Activated CD4-positive, alpha-beta T cell treated with anti-CD3 and anti-CD28 coated beads for 4 hours (primary cell): ENCODE results near the gene MAG.
A peak's percentile ranks its signal among the peaks of the same experiment; 100 is the strongest.
"Not testable (repeated sequence)": the region's sequence is repeated elsewhere in the genome, so short reads cannot be mapped to it uniquely, and the experiment has no call there.

ENCODE experiments used
- DNase-seq, 2 donors: peaks; one replicate each; pipeline ENCODE4 v3.0.0-alpha.2; 2020

The MAG gene

GRCh38 chr19:35284153-35285094 is 7.5 kb upstream of the MAG start:
- no peak for DNase-seq

- DNase-seq = no peak
These were observed 6.9 kb upstream of the MAG start for GRCh38 chr19:35285095-35285449.

DNA sequence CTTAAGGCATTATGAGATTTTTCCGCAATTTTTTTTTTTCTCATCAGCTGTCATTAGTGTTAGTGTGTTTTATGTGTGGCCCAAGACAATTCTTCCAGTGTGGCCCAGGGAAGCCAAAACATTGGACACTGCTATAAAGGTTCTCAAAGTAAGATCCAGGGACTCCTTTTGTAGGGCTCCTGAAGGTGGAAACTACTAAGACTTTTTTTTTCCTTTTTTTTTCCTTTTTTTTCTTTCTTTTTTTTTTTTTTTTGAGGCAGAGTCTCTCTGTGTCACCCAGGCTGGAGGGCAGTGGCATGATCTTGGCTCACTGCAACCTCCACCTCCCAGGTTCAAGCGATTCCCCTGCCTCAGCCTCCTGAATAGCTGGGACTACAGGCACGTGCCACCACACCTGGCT is 6.5 kb upstream of the MAG start:
- not testable (repeated sequence) for DNase-seq

GRCh38 chr19:35286101-35286500 is 5.9 kb upstream of the MAG start:
- DNase-seq = not testable (repeated sequence)

GRCh38 chr19:35287713-35288112 is 4.2 kb upstream of the MAG start:
- DNase-seq = no peak

GRCh38 chr19:35288331-35288730 is 3.6 kb upstream of the MAG start:
- no peak for DNase-seq

- DNase-seq = no peak
These were observed 3.1 kb upstream of the MAG start for GRCh38 chr19:35288906-35289305.

GRCh38 chr19:35290381-35291127 is 1.4 kb upstream of the MAG start:
- DNase-seq = no peak

GRCh38 chr19:35291259-35291658 is 702 bp upstream of the MAG start:
- DNase-seq = no peak

DNA sequence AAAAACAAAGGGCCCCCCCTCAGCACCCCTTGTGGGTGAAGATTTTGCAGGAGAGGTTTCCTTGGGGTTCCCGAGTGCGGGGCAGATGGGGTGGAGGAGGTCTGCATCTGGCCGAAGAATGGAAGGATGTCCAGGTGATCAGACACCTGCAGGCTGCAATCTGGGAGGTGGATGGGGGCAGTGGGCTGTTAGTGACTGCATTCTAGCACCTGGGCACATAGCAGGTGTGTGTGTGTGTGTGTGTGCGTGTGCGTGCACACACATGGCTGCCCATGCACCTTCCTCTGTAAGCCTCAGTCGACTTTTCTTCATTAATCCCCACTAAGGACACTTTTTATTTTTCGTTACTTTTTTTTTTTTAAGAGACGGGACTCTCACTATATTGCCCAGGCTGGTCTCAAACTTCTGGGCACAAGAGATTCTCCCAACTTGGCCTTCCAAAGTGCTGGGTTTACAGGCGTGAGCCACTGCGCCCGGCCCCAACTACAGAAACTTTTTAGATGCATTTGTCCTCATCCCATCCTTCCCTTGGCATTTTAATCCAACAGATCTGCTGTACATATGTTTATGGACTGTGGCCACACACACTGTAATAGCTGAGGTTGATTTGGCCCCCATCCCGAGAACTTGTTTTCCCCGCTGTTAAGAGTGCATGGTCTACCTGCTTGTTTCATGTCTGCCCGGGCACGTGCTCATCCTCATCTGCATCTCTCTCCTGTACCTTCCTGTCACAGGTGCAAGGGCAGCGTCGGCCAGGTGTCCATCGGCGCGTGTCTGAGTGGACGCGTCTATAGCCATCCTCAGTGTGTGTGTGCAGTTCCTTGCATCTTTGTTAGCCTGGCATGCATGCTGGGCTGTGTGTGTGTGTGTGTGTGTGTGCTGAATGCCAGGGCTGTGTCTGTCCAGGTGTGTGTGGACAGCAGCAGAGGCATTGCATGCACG is 731 bp downstream of the MAG start:
- DNase-seq = no peak

- DNase-seq = no peak
These were observed 1.4 kb downstream of the MAG start for GRCh38 chr19:35293363-35293739.

- no peak for DNase-seq
These were observed 1.8 kb downstream of the MAG start for GRCh38 chr19:35293808-35294207.

DNA sequence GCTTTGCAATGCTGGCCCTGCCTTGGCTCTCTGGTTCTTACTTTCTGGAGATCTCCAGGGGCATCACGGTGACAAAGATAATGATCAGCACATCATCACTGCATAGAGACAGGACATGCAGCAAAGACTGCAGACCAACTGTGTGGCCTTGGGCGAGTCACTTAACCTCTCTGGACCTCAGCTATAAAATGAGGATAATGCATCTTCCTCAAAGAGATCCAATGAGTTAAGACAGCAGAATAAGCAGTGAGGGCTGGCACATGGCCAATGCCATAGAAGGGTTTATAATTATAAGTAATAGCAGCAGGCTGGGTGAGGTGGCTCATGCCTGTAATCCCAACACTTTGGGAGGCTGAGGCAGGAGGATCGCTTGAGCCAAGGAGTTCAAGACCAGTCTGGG is 2.4 kb downstream of the MAG start:
- no peak for DNase-seq

DNA sequence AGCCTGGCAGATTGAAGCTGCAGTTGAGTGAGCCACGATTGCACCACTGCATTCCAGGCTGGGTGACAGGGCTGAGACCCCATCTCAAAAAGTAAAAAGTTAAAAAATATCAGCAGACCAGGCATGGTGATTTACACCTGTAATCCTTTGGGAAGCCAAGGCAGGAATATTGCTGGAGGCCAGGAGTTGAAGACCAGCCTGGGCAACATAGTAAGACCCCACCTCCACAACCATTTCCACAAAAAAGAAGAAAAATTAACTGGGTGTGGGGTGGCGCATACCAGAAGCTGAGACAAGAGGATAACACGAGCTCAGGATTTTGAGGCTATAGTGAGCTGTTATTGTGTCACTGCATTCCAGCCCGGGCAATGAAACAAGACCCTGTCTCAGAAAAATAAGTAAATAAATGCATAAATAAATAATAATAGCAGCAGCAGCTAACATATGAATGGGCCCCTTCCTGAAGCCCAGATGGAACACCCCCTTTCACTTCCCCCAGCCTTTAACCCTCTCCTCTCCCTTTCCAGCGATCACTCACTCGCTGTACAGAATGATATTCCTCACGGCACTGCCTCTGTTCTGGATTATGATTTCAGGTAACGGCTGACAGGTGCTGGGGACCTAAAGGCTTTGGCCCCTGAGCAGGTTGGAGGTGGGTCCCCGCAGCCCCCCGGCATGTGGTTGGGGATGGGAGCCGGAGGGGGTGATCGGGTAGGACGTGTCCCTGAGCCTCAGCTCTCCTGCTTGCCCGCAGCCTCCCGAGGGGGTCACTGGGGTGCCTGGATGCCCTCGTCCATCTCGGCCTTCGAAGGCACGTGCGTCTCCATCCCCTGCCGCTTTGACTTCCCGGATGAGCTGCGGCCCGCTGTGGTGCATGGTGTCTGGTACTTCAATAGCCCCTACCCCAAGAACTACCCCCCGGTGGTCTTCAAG is 3.2 kb downstream of the MAG start:
- no peak for DNase-seq

DNA sequence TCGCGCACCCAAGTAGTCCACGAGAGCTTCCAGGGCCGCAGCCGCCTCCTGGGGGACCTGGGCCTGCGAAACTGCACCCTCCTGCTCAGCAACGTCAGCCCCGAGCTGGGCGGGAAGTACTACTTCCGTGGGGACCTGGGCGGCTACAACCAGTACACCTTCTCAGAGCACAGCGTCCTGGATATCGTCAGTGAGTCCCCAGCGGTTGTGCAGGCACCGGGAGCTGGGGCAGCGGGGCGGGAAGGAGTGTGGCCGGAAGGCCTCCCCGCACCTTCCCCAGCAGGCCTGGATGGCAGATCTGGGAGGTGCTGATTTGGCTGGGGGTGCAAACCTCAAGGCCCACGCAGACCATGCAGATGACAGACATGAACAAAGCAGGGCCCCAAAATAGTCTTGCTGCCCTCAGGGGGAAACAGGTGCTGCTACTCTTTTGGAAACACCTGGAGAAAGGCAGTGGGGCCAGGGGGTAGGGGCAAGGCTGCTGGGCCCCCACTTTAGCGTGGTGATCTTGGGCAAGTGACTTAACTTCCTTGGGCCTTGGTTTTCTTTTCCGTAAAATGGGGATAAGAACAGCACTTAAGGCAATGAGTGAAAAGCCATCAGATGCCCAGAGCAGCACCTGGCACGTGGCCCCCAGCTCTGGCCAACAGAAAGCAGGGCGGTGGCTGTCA is 4.0 kb downstream of the MAG start:
- DNase-seq = peak; percentile 9 to 37

DNA sequence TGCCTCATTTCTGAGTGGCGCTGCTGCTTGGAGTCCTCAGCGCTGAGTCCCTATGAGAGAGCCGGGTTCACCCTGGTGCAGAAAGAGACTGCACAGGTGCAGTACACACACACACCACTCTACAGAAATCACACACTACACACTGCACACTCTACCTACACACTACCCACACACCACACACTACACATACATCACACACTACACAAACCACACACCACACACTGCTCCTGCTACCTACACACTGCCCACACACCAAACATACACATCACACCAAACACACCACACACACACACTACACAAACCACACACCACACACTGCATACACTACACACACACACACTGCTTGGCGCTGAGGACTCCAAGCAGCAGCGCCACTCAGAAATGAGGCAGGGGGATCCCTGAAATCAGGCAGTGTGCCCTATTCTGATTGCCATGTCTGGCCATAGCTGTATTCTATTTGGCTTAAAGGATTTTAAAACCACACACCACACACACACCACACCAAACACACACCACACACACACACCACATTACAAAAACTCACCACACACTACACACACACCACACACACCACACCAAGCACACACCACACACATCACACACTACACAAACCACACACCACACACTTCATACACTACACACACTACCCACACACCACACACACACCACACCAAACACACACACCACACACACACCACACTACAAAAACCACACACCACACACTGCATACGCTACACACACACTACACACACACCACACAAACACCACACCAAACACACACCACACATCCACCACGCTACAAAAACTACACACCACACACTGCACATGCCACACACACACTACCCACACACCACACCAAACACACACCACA is 4.9 kb downstream of the MAG start:
- DNase-seq = no peak

GRCh38 chr19:35297515-35297848 is 5.5 kb downstream of the MAG start:
- no peak for DNase-seq

- DNase-seq = no peak
These were observed 6.0 kb downstream of the MAG start for GRCh38 chr19:35297922-35298321.

DNA sequence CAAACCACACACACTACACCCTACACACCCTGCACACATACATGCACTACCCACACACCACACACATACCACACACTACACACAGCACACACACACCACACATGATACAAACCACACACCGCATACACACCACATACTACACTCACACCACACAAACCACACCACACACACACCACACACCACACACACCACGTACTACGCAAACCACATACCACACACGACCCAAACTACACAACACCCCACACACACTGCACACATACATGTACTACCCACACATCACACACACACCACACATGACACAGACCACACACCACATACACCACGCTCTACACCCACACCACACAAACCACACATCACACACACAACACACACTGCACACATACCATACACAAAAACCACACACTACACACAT is 6.6 kb downstream of the MAG start:
- DNase-seq = no peak

DNA sequence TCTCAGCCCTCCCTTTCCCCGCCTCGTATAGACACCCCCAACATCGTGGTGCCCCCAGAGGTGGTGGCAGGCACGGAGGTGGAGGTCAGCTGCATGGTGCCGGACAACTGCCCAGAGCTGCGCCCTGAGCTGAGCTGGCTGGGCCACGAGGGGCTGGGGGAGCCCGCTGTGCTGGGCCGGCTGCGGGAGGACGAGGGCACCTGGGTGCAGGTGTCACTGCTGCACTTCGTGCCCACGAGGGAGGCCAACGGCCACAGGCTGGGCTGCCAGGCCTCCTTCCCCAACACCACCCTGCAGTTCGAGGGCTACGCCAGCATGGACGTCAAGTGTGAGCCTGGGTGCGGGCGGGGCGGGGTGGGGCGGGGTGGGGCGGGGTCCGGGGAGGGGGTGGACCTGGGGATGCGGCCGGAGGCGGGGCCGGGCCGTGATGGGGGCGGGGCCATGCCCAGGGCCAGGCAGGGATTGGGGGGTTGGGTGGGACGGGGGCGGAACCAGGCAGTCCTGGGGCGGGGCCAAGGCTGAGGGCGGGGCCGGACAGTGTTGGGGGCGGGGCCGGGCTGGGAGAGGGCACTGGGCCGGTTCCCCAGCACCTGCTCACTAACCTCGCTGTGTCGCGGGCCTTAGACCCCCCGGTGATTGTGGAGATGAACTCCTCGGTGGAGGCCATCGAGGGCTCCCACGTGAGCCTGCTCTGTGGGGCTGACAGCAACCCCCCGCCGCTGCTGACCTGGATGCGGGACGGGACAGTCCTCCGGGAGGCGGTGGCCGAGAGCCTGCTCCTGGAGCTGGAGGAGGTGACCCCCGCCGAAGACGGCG is 7.8 kb downstream of the MAG start:
- DNase-seq = no peak
